MCF 10A (cell line): ENCODE measurements around the gene LMF2. TPM values are rescaled to one million over a fixed set of nuclear protein-coding genes. Genes with fewer than 3 reads are reported as not detected.
A peak's percentile ranks its signal among the peaks of the same experiment; 100 is the strongest.

ENCODE experiments used
- BruUV-seq: library from RNA; stranded (reverse); fragments of 400-500 nt; replicated peaks from 2 replicates; lab custom pipeline; 2021; lab: Mats Ljungman, UMichigan
- CTCF ChIA-PET: fragments of 300-600 bp; sonication (Branson Sonifier 250); formaldehyde crosslinking; extraction: SDS; loops from one replicate; lab custom pipeline; 2021; ENCODE audit warnings: antibody characterized with exemption, inconsistent platforms; lab: Yijun Ruan, JAX
- POLR2A ChIA-PET: fragments of 300-600, 350-650 bp; sonication (Branson Sonifier 250); formaldehyde crosslinking; extraction: SDS; loops from one replicate; lab custom pipeline; 2020; ENCODE audit warnings: antibody characterized with exemption, inconsistent platforms; lab: Yijun Ruan, JAX
- DNase-seq: peaks from one replicate; pipeline ENCODE4 v3.0.0-alpha.2; 2018; ENCODE audit not compliant: unreplicated experiment
- H3K27ac Mint-ChIP-seq: one replicate; pipeline ENCODE4 v1.8.0; 2022; ENCODE audit warnings: mild to moderate bottlenecking, low read depth, mixed read lengths; ENCODE audit not compliant: unreplicated experiment
- H3K27me3 Mint-ChIP-seq: one replicate; pipeline ENCODE4 v1.8.0; 2022; ENCODE audit warnings: mixed read lengths; ENCODE audit not compliant: insufficient read depth, unreplicated experiment
- H3K36me3 Mint-ChIP-seq: one replicate; pipeline ENCODE4 v1.8.0; 2022; ENCODE audit warnings: mild to moderate bottlenecking, moderate library complexity, mixed read lengths; ENCODE audit not compliant: insufficient read depth, unreplicated experiment
- H3K4me1 Mint-ChIP-seq: one replicate; pipeline ENCODE4 v1.8.0; 2022; ENCODE audit warnings: mixed read lengths; ENCODE audit not compliant: insufficient read depth, unreplicated experiment
- H3K4me3 Mint-ChIP-seq: one replicate; pipeline ENCODE4 v1.8.0; 2022; ENCODE audit warnings: mild to moderate bottlenecking, moderate library complexity, mixed read lengths; ENCODE audit not compliant: unreplicated experiment
- H3K9me3 Mint-ChIP-seq: one replicate; pipeline ENCODE4 v1.8.0; 2022; ENCODE audit warnings: mixed read lengths; ENCODE audit not compliant: unreplicated experiment
- CTCF ChIP-seq: fragments of 200-600 bp; IDR thresholded peaks from one replicate; pipeline ENCODE4 v1.8.0; 2022; ENCODE audit warnings: antibody characterized with exemption, mild to moderate bottlenecking; ENCODE audit not compliant: unreplicated experiment
- intact Hi-C: fragments of 100-400 bp; cut with micrococcal nuclease; formaldehyde crosslinking; loops from 2 replicates; pipeline ENCODE4 v1.14.1; 2022
- total RNA-seq: library from RNA; stranded (reverse); gene quantifications from 2 replicates; pipeline ENCODE4 v1.2.3, GENCODE V29; 2022

Gene LMF2
- total RNA-seq, 1 experiment from 2014 or later, result 50.9 TPM

GRCh38 chr22:50502096-50502495, 5.4 kb downstream of the LMF2 start:
- Mint-ChIP-seq H3K27ac (no peak overlapping the region), H3K9me3 (no peaks in the 10 kb centered on the region), H3K36me3 (no peaks in the 10 kb centered on the region), H3K4me3 (no peak overlapping the region), H3K4me1 (peaks cover 7% of the 10 kb centered on the region), H3K27me3 (no peaks in the 10 kb centered on the region)
- ChIA-PET POLR2A (no interaction called here), CTCF (interaction anchor here (0.6 to 1.9 kb wide), 2 partner anchors 25 to 61 kb away, joined by 3 to 7 read pairs; partner anchors contain the start of gene SYCE3)
- DNase-seq, result no peak
- intact Hi-C loops, result no loop called here
- TF ChIP-seq CTCF, result no peak
- BruUV-seq, result no TSS peak

- Mint-ChIP-seq H3K4me3 (no peak overlapping the region), H3K36me3 (no peaks in the 10 kb centered on the region), H3K27me3 (no peaks in the 10 kb centered on the region), H3K27ac (no peak overlapping the region), H3K9me3 (no peaks in the 10 kb centered on the region), H3K4me1 (peaks cover 7% of the 10 kb centered on the region)
- no peak for TF ChIP-seq CTCF
- no peak for DNase-seq
- CTCF ChIA-PET, result interaction anchor here (0.7 kb wide), 1 partner anchor 26 kb away, joined by 3 read pairs; no protein-coding TSS in a partner anchor
- POLR2A ChIA-PET, result interaction anchor here (0.7 kb wide), 1 partner anchor 118 kb away, joined by 3 read pairs; no protein-coding TSS in a partner anchor
- intact Hi-C loops, result no loop called here
- BruUV-seq, result no TSS peak
Measured at GRCh38 chr22:50500452-50500851, 7.0 kb downstream of the LMF2 start.

- no peaks in the 10 kb centered on the region for H3K36me3 Mint-ChIP-seq
- TF ChIP-seq CTCF, result peak; percentile 64
- POLR2A ChIA-PET, result interaction anchor here (0.7 to 1.2 kb wide), 6 partner anchors 8 to 276 kb away, joined by 3 to 5 read pairs (median 4); partner anchors contain the start of genes LMF2, NCAPH2 and SCO2
- H3K27me3 Mint-ChIP-seq, result no peaks in the 10 kb centered on the region
- intact Hi-C loops, result loop anchor here (1.0 to 10.0 kb wide), 4 partner anchors 14 to 354 kb away; partner anchors contain the start of gene HDAC10
- H3K4me3 Mint-ChIP-seq, result no peak overlapping the region
- CTCF ChIA-PET, result interaction anchor here (0.6 to 2.4 kb wide), 24 partner anchors 8 to 416 kb away, joined by 3 to 8 read pairs (median 4); partner anchors contain the start of genes HDAC10, SCO2 and SYCE3
- H3K4me1 Mint-ChIP-seq, result peaks cover 7% of the 10 kb centered on the region
- no peak overlapping the region for H3K27ac Mint-ChIP-seq
- H3K9me3 Mint-ChIP-seq, result no peaks in the 10 kb centered on the region
- DNase-seq, result peak; percentile 84
- BruUV-seq, result no TSS peak
Measured at GRCh38 chr22:50498322-50498890, 9.1 kb downstream of the LMF2 start.

GRCh38 chr22:50497093-50497492, 10.4 kb downstream of the LMF2 start:
- TF ChIP-seq CTCF, result no peak
- no peak for DNase-seq
- BruUV-seq, result no TSS peak
- Mint-ChIP-seq H3K27ac (no peak overlapping the region), H3K4me1 (peaks cover 7% of the 10 kb centered on the region), H3K27me3 (no peaks in the 10 kb centered on the region), H3K36me3 (no peaks in the 10 kb centered on the region), H3K4me3 (no peak overlapping the region), H3K9me3 (no peaks in the 10 kb centered on the region)
- POLR2A ChIA-PET, result interaction anchor here (1.2 kb wide), 1 partner anchor 125 kb away, joined by 3 read pairs; no protein-coding TSS in a partner anchor
- intact Hi-C loops, result loop anchor here (5.0 to 10.0 kb wide), 2 partner anchors 245 to 352 kb away; partner anchors contain the start of gene HDAC10
- CTCF ChIA-PET, result interaction anchor here (0.6 to 2.4 kb wide), 16 partner anchors 9 to 348 kb away, joined by 3 to 8 read pairs (median 4); partner anchors contain the start of genes HDAC10 and SCO2
